ENCODE measurements around the gene CHRM5.

DNA sequence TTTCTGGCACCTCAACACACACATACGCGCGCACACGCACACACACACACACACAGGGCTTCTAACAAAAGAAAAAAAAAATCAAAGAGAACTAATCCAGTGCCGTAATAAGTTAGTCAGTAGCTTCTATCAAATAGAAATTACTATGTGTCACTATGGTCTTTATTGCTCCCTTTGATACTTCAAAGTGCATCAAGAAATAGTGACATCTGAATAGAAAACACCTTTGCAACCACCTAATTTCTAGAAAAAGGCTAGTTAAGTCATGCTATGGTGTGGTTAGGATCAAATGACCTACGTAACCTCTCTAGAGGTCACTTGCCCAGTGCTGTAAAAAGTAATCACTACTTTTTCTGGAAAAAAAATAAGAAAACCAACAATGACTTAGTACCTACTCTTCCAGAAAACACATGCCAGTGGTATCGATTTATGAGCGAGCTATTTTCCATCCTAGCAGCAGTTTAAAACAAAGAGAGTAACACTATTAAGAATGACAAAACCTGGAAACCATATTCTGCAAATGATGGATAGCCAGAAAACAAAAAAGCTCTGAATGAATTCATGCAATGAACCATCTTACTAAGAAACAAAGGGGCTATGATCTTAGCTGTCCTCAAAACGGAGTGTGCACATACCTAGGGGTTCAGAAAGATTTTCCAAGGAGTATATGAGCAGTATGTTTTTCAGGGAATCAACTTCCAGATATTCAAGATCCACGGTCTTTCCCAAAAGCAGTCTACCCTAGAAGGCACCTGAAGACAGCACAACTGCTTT lies 63.9 kb downstream of the CHRM5 start:
- no peak for TF ChIP-seq POLR2AphosphoS5 (IDR thresholded peaks at IDR 0.05; ENCODE audit: low read depth, low read length)
- no peak for TF ChIP-seq SIN3A (IDR thresholded peaks at IDR 0.05; ENCODE audit: borderline replicate concordance, insufficient read depth, low read length)
- no peak for TF ChIP-seq TAF1 (IDR thresholded peaks at IDR 0.05; ENCODE audit: borderline replicate concordance, insufficient read depth, low read length)
- TF ChIP-seq, protein P1, sequence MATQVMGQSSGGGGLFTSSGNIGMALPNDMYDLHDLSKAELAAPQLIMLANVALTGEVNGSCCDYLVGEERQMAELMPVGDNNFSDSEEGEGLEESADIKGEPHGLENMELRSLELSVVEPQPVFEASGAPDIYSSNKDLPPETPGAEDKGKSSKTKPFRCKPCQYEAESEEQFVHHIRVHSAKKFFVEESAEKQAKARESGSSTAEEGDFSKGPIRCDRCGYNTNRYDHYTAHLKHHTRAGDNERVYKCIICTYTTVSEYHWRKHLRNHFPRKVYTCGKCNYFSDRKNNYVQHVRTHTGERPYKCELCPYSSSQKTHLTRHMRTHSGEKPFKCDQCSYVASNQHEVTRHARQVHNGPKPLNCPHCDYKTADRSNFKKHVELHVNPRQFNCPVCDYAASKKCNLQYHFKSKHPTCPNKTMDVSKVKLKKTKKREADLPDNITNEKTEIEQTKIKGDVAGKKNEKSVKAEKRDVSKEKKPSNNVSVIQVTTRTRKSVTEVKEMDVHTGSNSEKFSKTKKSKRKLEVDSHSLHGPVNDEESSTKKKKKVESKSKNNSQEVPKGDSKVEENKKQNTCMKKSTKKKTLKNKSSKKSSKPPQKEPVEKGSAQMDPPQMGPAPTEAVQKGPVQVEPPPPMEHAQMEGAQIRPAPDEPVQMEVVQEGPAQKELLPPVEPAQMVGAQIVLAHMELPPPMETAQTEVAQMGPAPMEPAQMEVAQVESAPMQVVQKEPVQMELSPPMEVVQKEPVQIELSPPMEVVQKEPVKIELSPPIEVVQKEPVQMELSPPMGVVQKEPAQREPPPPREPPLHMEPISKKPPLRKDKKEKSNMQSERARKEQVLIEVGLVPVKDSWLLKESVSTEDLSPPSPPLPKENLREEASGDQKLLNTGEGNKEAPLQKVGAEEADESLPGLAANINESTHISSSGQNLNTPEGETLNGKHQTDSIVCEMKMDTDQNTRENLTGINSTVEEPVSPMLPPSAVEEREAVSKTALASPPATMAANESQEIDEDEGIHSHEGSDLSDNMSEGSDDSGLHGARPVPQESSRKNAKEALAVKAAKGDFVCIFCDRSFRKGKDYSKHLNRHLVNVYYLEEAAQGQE (IDR thresholded peaks at IDR 0.05; ENCODE audit: insufficient read depth in 1 of 2, low read depth in 2 of 2, low read length in 2 of 2): no peak

Data from PFSK-1 (cell line).